ENCODE results near the gene DEFB112. TPM values are rescaled to one million over a fixed set of nuclear protein-coding genes. Genes with fewer than 3 reads are reported as not detected.

Gene DEFB112
- total RNA-seq, 1 experiment from 2014 or later: not detected

DNA sequence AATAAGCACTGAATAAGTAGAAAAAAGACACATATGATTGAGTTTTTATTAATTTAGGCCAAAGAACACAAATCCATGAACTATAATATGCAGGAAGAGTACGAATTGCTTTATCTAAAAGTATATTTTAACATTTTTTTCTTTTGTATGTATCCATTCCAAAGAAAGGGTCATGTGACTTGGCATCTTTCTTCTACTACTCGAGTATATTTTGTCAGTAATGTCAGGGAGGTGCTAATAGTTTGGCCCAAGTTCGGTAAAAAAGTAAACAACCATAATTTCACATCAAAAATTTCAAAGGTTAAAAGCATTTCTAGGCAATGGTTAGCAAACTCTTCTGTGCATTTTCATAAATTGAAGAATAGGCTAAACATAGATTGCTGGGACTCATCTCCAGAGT lies 46.6 kb downstream of the DEFB112 start:
- DNase-seq (ENCODE audit: extremely low read depth, low read depth): no peak

DNA sequence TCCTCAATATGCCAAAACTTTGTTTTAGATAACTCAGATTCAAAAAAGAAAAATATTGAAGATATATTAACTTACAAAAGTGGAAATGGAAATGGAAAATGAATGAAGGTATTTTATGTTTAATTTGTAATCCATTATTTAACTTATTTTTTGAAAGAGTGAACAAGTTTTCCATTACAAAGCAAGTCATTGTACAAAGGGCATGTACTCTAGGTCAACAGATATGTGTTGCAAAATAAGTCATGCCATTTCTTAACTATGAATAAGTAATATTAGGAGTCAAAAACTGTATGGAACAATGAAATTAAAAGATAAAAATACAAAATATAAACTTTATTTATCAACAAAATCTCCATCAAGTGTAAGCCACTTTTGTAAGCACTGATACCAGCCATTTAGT lies 54.5 kb downstream of the DEFB112 start:
- no peak for DNase-seq (ENCODE audit: extremely low read depth, low read depth)

Other genes starting within 250 kb of the DEFB112 start
- gene CRISP1, start 183.4 kb downstream of the DEFB112 start, total RNA-seq (2014; rRNA removed; shearing (Covaris generic)): not detected in 2 replicates
- gene DEFB114, start 85.8 kb downstream of the DEFB112 start, total RNA-seq (2014; rRNA removed; shearing (Covaris generic)): not detected in 2 replicates
- not detected in 2 replicates for gene DEFB113, start 80.3 kb downstream of the DEFB112 start, total RNA-seq (2014; rRNA removed; shearing (Covaris generic))
- gene DEFB110, start 27.9 kb downstream of the DEFB112 start, total RNA-seq (2014; rRNA removed; shearing (Covaris generic)): not detected in 2 replicates